ENCODE measurements around the gene NR4A3.

- TF ChIP-seq ZNF274 (IDR thresholded peaks at IDR 0.05; ENCODE audit: low read depth, low read length) (no peak), YY1 (IDR thresholded peaks at IDR 0.05; ENCODE audit: insufficient read depth, insufficient read length) (no peak), SUZ12 (IDR thresholded peaks at IDR 0.05; ENCODE audit: extremely low read depth, insufficient read depth, insufficient read length) (no peak)
Observed at GRCh38 chr9:99783799-99784198, 37.9 kb upstream of the NR4A3 start.
